Stimulated activated CD8-positive, alpha-beta memory T cell treated with anti-CD3 and anti-CD28 coated beads, Interleukin-12 subunit alpha, Interleukin-12 subunit beta, amount 100 ng/mL, for 24 hours (primary cell): ENCODE data around the gene SERPINB1.
"Not testable (repeated sequence)": the region's sequence is repeated elsewhere in the genome, so short reads cannot be mapped to it uniquely, and the experiment has no call there.

Source experiments
- DNase-seq: peaks from one replicate; pipeline ENCODE4 v3.0.0-alpha.2; 2020; ENCODE audit errors: extremely low read depth

The SERPINB1 gene

GRCh38 chr6:2866171-2866846 is 24.6 kb upstream of the SERPINB1 start:
- no peak for DNase-seq

GRCh38 chr6:2865694-2866151 is 24.1 kb upstream of the SERPINB1 start:
- DNase-seq: no peak

- DNase-seq: no peak
Measured at GRCh38 chr6:2865270-2865669, 23.6 kb upstream of the SERPINB1 start.

GRCh38 chr6:2863901-2864300 is 22.2 kb upstream of the SERPINB1 start:
- no peak for DNase-seq

GRCh38 chr6:2862712-2863181 is 21.1 kb upstream of the SERPINB1 start:
- DNase-seq: no peak

GRCh38 chr6:2861822-2862164 is 20.1 kb upstream of the SERPINB1 start:
- DNase-seq: no peak

GRCh38 chr6:2861060-2861821 is 19.6 kb upstream of the SERPINB1 start:
- no peak for DNase-seq

- DNase-seq: not testable (repeated sequence)
Measured at GRCh38 chr6:2860706-2861059, 19.0 kb upstream of the SERPINB1 start.

- DNase-seq: not testable (repeated sequence)
Measured at GRCh38 chr6:2859798-2860705, 18.4 kb upstream of the SERPINB1 start.

- no peak for DNase-seq
Measured at GRCh38 chr6:2859185-2859700, 17.6 kb upstream of the SERPINB1 start.

- DNase-seq: peak; percentile 65
Measured at GRCh38 chr6:2857580-2858337, 16.1 kb upstream of the SERPINB1 start.

- no peak for DNase-seq
Measured at GRCh38 chr6:2857185-2857579, 15.5 kb upstream of the SERPINB1 start.

- DNase-seq: no peak
Measured at GRCh38 chr6:2855061-2855519, 13.4 kb upstream of the SERPINB1 start.

- no peak for DNase-seq
Measured at GRCh38 chr6:2854396-2854982, 12.8 kb upstream of the SERPINB1 start.

GRCh38 chr6:2853769-2854395 is 12.2 kb upstream of the SERPINB1 start:
- peak; percentile 69 for DNase-seq

- DNase-seq: not testable (repeated sequence)
Measured at GRCh38 chr6:2853378-2853768, 11.7 kb upstream of the SERPINB1 start.

- no peak for DNase-seq
Measured at GRCh38 chr6:2852921-2853322, 11.3 kb upstream of the SERPINB1 start.

- DNase-seq: no peak
Measured at GRCh38 chr6:2852514-2852855, 10.8 kb upstream of the SERPINB1 start.

- DNase-seq: no peak
Measured at GRCh38 chr6:2851727-2852513, 10.3 kb upstream of the SERPINB1 start.
